PC-9 (cell line): ENCODE measurements around the gene SGK1.

Source experiments
- EZH2 ChIP-seq: fragments of 200-600 bp; sonication (generic); IDR thresholded peaks from 2 replicates; pipeline ENCODE4 v1.8.0; 2017; ENCODE audit warnings: antibody characterized with exemption, low read depth
- TF ChIP-seq, protein P1 (sequence below): fragments of 200-600 bp; sonication (generic); conservative IDR thresholded peaks from 2 replicates; pipeline ENCODE4 v1.6.1; 2017; ENCODE audit warnings: mixed run types, antibody characterized with exemption, mild to moderate bottlenecking, moderate library complexity

DNA sequence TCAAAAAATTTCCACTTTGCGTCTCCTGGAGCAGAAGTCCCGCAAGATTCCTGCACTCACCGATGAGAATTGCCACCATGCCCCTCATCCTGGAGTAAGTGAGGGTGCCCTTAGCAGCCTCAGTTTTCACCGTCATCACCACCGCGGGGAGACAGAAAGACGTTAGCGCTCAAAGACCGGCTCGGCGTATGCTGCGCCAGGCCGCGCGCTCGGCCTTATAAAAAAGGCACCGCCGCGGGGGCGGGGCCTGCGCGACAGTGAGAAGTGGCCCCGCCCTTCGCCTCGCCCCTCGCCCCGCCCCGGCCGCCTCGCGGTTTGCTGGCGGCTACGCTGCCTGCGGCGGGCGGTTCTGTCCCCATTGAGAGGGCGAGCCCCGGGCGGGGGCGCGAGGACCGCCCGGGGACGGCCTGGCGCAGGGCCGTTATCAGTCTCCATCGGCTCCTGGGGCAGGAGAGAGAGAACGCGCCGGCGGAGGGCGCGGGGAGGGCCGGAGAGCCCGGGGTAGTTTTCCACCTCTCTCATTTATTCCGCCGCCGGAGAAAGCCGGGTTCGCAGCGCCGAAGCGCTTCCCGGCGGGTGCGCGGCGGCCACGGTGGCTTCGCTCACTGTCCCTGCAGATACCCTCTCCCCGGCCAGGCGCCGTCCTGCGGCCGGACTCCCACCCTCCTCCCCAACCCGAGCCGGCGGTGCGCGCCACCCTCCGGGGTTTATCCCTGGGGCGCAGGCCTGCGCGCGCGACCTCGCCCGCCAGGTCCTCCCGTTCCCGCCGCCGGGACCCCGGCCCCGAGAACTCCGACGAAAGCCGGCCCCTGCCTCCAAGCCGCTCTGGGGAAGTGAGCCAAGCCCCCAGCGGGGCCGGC is 143.0 kb downstream of the SGK1 start:
- TF ChIP-seq, protein P1, sequence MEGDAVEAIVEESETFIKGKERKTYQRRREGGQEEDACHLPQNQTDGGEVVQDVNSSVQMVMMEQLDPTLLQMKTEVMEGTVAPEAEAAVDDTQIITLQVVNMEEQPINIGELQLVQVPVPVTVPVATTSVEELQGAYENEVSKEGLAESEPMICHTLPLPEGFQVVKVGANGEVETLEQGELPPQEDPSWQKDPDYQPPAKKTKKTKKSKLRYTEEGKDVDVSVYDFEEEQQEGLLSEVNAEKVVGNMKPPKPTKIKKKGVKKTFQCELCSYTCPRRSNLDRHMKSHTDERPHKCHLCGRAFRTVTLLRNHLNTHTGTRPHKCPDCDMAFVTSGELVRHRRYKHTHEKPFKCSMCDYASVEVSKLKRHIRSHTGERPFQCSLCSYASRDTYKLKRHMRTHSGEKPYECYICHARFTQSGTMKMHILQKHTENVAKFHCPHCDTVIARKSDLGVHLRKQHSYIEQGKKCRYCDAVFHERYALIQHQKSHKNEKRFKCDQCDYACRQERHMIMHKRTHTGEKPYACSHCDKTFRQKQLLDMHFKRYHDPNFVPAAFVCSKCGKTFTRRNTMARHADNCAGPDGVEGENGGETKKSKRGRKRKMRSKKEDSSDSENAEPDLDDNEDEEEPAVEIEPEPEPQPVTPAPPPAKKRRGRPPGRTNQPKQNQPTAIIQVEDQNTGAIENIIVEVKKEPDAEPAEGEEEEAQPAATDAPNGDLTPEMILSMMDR: no peak
- TF ChIP-seq EZH2: no peak
